GM21717 (cell line): ENCODE data around the gene FRY.
"Not testable (repeated sequence)": the region's sequence is repeated elsewhere in the genome, so short reads cannot be mapped to it uniquely, and the experiment has no call there.

Source experiments
- ATAC-seq: cut with Tn5 transposase; IDR thresholded peaks from one replicate; pipeline ENCODE4 v1.9.1; 2021; ENCODE audit warnings: mild to moderate bottlenecking, moderate library complexity; ENCODE audit not compliant: unreplicated experiment

FRY gene

GRCh38 chr13:32031025-32031814 lies at the start of gene FRY:
Gene FRY, plus strand, starts transcription at chr13:32031774. Its CDS starts 22 bp downstream, at chr13:32031796.
- peak; percentile 75 for ATAC-seq

GRCh38 chr13:31982124-31982523 lies 49.5 kb upstream of the FRY start:
- no peak for ATAC-seq

GRCh38 chr13:31982540-31982939 lies 49.0 kb upstream of the FRY start:
- no peak for ATAC-seq

- not testable (repeated sequence) for ATAC-seq
These were observed 47.9 kb upstream of the FRY start for GRCh38 chr13:31983696-31984095.

- ATAC-seq: not testable (repeated sequence)
These were observed 47.2 kb upstream of the FRY start for GRCh38 chr13:31984388-31984787.

- ATAC-seq: no peak
These were observed 44.7 kb upstream of the FRY start for GRCh38 chr13:31986676-31987470.

- no peak for ATAC-seq
These were observed 43.9 kb upstream of the FRY start for GRCh38 chr13:31987535-31988170.

- not testable (repeated sequence) for ATAC-seq
These were observed 37.2 kb upstream of the FRY start for GRCh38 chr13:31994367-31994766.

- ATAC-seq: no peak
These were observed 35.0 kb upstream of the FRY start for GRCh38 chr13:31996601-31997000.

- ATAC-seq: no peak
These were observed 33.9 kb upstream of the FRY start for GRCh38 chr13:31997641-31998040.

- no peak for ATAC-seq
These were observed 33.4 kb upstream of the FRY start for GRCh38 chr13:31998131-31998530.

GRCh38 chr13:32000754-32001153 lies 30.8 kb upstream of the FRY start:
- ATAC-seq: not testable (repeated sequence)

- peak; percentile 87 for ATAC-seq
These were observed 30.3 kb upstream of the FRY start for GRCh38 chr13:32001154-32001768.

GRCh38 chr13:32001769-32002168 lies 29.8 kb upstream of the FRY start:
- no peak for ATAC-seq

- ATAC-seq: no peak
These were observed 28.7 kb upstream of the FRY start for GRCh38 chr13:32002873-32003272.

- ATAC-seq: no peak
These were observed 24.1 kb upstream of the FRY start for GRCh38 chr13:32007494-32007893.

GRCh38 chr13:32008518-32009175 lies 22.9 kb upstream of the FRY start:
- ATAC-seq: no peak

GRCh38 chr13:32009362-32009761 lies 22.2 kb upstream of the FRY start:
- ATAC-seq: no peak

GRCh38 chr13:32010136-32010535 lies 21.4 kb upstream of the FRY start:
- no peak for ATAC-seq

- ATAC-seq: no peak
These were observed 19.6 kb upstream of the FRY start for GRCh38 chr13:32011971-32012370.

GRCh38 chr13:32013181-32013580 lies 18.4 kb upstream of the FRY start:
- ATAC-seq: no peak
